Skeletal muscle tissue (tissue), 4 donors: ENCODE measurements around the gene B4GALT2. TPM values are rescaled to one million over a fixed set of nuclear protein-coding genes. Genes with fewer than 3 reads are reported as not detected.

ENCODE experiments used
- H3K27ac ChIP-seq: one replicate; pipeline ENCODE4 v1.7.0; 2013; ENCODE audit warnings: mild to moderate bottlenecking, low read depth, low read length, inconsistent platforms
- H3K27me3 ChIP-seq, 3 donors: one replicate each; pipeline ENCODE4 v1.7.0; 2013; ENCODE audit warnings: low read length in 3 of 3; ENCODE audit not compliant: control insufficient read depth in 3 of 3, insufficient read depth in 3 of 3
- H3K36me3 ChIP-seq, 3 donors: one replicate each; pipeline ENCODE4 v1.7.0; 2013; ENCODE audit warnings: low read length in 3 of 3; ENCODE audit not compliant: control insufficient read depth in 3 of 3, insufficient read depth in 3 of 3
- H3K4me1 ChIP-seq, 3 donors: one replicate each; pipeline ENCODE4 v1.7.0; 2013; ENCODE audit warnings: low read length in 3 of 3, mild to moderate bottlenecking in 3 of 3; ENCODE audit not compliant: control insufficient read depth in 3 of 3, insufficient read depth in 3 of 3
- H3K4me3 ChIP-seq, 3 donors: one replicate each; pipeline ENCODE4 v1.7.0; 2013; ENCODE audit warnings: low read length in 3 of 3
- H3K9ac ChIP-seq, 3 donors: one replicate each; pipeline ENCODE4 v1.7.0; 2013; ENCODE audit warnings: low read length in 3 of 3, mild to moderate bottlenecking in 3 of 3, moderate library complexity in 2 of 3, low read depth in 1 of 3
- H3K9me3 ChIP-seq, 3 donors: one replicate each; pipeline ENCODE4 v1.7.0; 2013; ENCODE audit warnings: low read length in 3 of 3; ENCODE audit not compliant: control insufficient read depth in 3 of 3
- total RNA-seq: library from RNA; depleted of rRNA; stranded (reverse); fragments of >200 nt; gene quantifications from one replicate; pipeline ENCODE4 v1.2.3, GENCODE V29; 2014
- donor health status: Osteomylitis.

B4GALT2 gene
- total RNA-seq, 1 donor from 2014 or later = 29.7 TPM

GRCh38 chr1:43956234-43956633 is 22.8 kb upstream of the B4GALT2 start:
- no peak overlapping the region for H3K9ac ChIP-seq
- no peak overlapping the region for H3K4me3 ChIP-seq
- no peaks in the 10 kb centered on the region for H3K27me3 ChIP-seq
- H3K4me1 ChIP-seq = peaks cover 31 to 49% (median 44%) of the 10 kb centered on the region in 3 donors
- no peaks in the 10 kb centered on the region for H3K9me3 ChIP-seq
- no peak overlapping the region for H3K27ac ChIP-seq
- H3K36me3 ChIP-seq = peaks cover 52 to 59% (median 55%) of the 10 kb centered on the region in 3 donors

GRCh38 chr1:43957407-43958040 is 21.5 kb upstream of the B4GALT2 start:
- H3K9ac ChIP-seq = peak overlapping the region in 1 of 3 donors; percentile 45
- H3K4me1 ChIP-seq = peaks cover 23 to 45% (median 37%) of the 10 kb centered on the region in 3 donors
- no peak overlapping the region for H3K27ac ChIP-seq
- no peaks in the 10 kb centered on the region for H3K27me3 ChIP-seq
- H3K9me3 ChIP-seq = no peaks in the 10 kb centered on the region
- no peak overlapping the region for H3K4me3 ChIP-seq
- H3K36me3 ChIP-seq = peaks cover 63 to 70% (median 68%) of the 10 kb centered on the region in 3 donors

- H3K4me1 ChIP-seq = peaks cover 16 to 35% (median 27%) of the 10 kb centered on the region in 3 donors
- no peaks in the 10 kb centered on the region for H3K27me3 ChIP-seq
- H3K36me3 ChIP-seq = peaks cover 74 to 81% (median 76%) of the 10 kb centered on the region in 3 donors
Observed at GRCh38 chr1:43958351-43959255, 20.4 kb upstream of the B4GALT2 start.

GRCh38 chr1:43960798-43961197 is 18.2 kb upstream of the B4GALT2 start:
- peaks cover 89 to 96% (median 93%) of the 10 kb centered on the region in 3 donors for H3K36me3 ChIP-seq
- H3K27me3 ChIP-seq = no peaks in the 10 kb centered on the region
- H3K9ac ChIP-seq = no peak overlapping the region
- H3K9me3 ChIP-seq = no peaks in the 10 kb centered on the region
- peaks cover 6 to 21% (median 13%) of the 10 kb centered on the region in 3 donors for H3K4me1 ChIP-seq
- no peak overlapping the region for H3K27ac ChIP-seq
- H3K4me3 ChIP-seq = no peak overlapping the region

More at GRCh38 chr1:43958351-43959255, 20.4 kb upstream of the B4GALT2 start:
- Histone ChIP-seq H3K4me3 (no peak overlapping the region), H3K27ac (no peak overlapping the region), H3K9me3 (no peaks in the 10 kb centered on the region), H3K9ac (no peak overlapping the region)

- Histone ChIP-seq H3K4me3 (no peak overlapping the region), H3K9me3 (no peaks in the 10 kb centered on the region), H3K4me1 (peaks cover 3 to 14% (median 8%) of the 10 kb centered on the region in 3 donors), H3K27me3 (no peaks in the 10 kb centered on the region), H3K9ac (peak overlapping the region in 1 of 3 donors; percentile 18), H3K36me3 (peaks cover 91 to 97% (median 95%) of the 10 kb centered on the region in 3 donors), H3K27ac (no peak overlapping the region)
Observed at GRCh38 chr1:43961692-43962091, 17.3 kb upstream of the B4GALT2 start.

GRCh38 chr1:43962324-43962723 is 16.7 kb upstream of the B4GALT2 start:
- H3K27ac ChIP-seq = no peak overlapping the region
- H3K4me3 ChIP-seq = no peak overlapping the region
- peak overlapping the region in 1 of 3 donors; percentile 18 for H3K9ac ChIP-seq

GRCh38 chr1:43963006-43963405 is 16.0 kb upstream of the B4GALT2 start:
- peaks cover 88 to 96% (median 92%) of the 10 kb centered on the region in 3 donors for H3K36me3 ChIP-seq
- peaks cover under 1 to 6% (median 1%) of the 10 kb centered on the region in 3 donors for H3K4me1 ChIP-seq
- no peak overlapping the region for H3K4me3 ChIP-seq

More at GRCh38 chr1:43962324-43962723, 16.7 kb upstream of the B4GALT2 start:
- peaks cover 90 to 96% (median 95%) of the 10 kb centered on the region in 3 donors for H3K36me3 ChIP-seq
- peaks cover 3 to 12% (median 7%) of the 10 kb centered on the region in 3 donors for H3K4me1 ChIP-seq
- H3K9me3 ChIP-seq = no peaks in the 10 kb centered on the region
- no peaks in the 10 kb centered on the region for H3K27me3 ChIP-seq

GRCh38 chr1:43963890-43964289 is 15.1 kb upstream of the B4GALT2 start:
- Histone ChIP-seq H3K4me3 (no peak overlapping the region), H3K4me1 (peaks cover 0 to 5% (median 0%) of the 10 kb centered on the region in 3 donors), H3K9me3 (no peaks in the 10 kb centered on the region), H3K27me3 (no peaks in the 10 kb centered on the region), H3K36me3 (peaks cover 80 to 88% (median 83%) of the 10 kb centered on the region in 3 donors), H3K9ac (no peak overlapping the region), H3K27ac (no peak overlapping the region)

More at GRCh38 chr1:43963006-43963405, 16.0 kb upstream of the B4GALT2 start:
- no peak overlapping the region for H3K27ac ChIP-seq
- H3K9me3 ChIP-seq = no peaks in the 10 kb centered on the region
- H3K9ac ChIP-seq = no peak overlapping the region
- no peaks in the 10 kb centered on the region for H3K27me3 ChIP-seq

- Histone ChIP-seq H3K36me3 (peaks cover 69 to 74% (median 70%) of the 10 kb centered on the region in 3 donors), H3K9ac (no peak overlapping the region), H3K4me3 (no peak overlapping the region), H3K27ac (no peak overlapping the region), H3K4me1 (peaks cover 5 to 11% (median 8%) of the 10 kb centered on the region in 3 donors), H3K9me3 (no peaks in the 10 kb centered on the region), H3K27me3 (no peaks in the 10 kb centered on the region)
Observed at GRCh38 chr1:43965316-43965715, 13.7 kb upstream of the B4GALT2 start.
